Measurements from ENCODE around the gene PLVAP. TPM values are rescaled to one million over a fixed set of nuclear protein-coding genes. Genes with fewer than 3 reads are reported as not detected.

The PLVAP gene
- polyA plus RNA-seq, 1 donor (not counting 4 experiments of a cell fraction or from before 2014, with no cell fraction given): not detected

DNA sequence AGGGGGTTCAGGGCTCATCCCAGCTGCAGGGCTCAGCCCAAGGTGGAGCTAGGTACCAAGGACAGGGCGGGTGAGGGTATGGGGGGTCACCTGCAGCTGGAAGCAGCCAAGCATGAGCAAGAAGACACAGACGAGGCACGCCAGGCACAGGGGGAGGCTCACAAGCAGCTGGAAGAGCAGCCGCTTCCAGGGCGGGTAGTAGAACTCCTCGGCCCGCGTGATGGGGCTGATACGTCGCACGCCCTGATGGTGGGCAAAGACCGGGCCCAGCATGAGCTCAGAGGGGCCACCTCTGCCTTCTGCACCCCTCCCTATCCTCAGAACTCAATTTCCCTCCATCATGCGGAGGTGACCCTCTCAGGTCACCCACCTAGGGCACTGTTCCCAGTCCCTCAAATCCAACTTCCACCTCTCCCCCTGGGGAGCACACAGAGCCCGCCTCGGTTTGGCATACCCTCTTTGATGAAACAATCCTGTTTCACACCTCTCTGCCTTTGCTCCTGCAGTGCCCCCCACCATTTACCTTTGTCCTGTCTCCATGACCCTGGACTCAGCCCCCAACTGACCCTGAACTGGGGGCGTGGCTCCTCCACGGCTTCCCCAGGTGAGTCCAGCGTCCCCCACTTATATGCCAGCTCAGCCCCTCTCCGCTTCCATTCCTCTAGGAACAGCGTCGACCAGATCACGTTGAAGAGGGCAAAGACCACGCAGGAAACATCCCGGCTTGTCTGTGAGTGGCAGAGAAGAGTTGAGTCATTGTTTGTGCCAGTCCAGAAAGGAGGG lies 46.7 kb downstream of the PLVAP start:
- Histone ChIP-seq H3K79me2 (ENCODE audit: control insufficient read depth, insufficient read depth, low read length) (no peaks in the 10 kb centered on the region), H3K27me3 (ENCODE audit: control insufficient read depth, extremely low read depth, insufficient read depth, low read length) (peaks cover 25% of the 10 kb centered on the region), H3K4me1 (ENCODE audit: control insufficient read depth, extremely low read depth, insufficient read depth, low read length) (peaks cover 27% of the 10 kb centered on the region), H4K20me1 (ENCODE audit: control insufficient read depth, extremely low read depth, insufficient read depth, low read length) (no peaks in the 10 kb centered on the region), H3K9me3 (ENCODE audit: control insufficient read depth, low read depth, low read length) (no peaks in the 10 kb centered on the region), H3K36me3 (ENCODE audit: control insufficient read depth in 2 of 2, extremely low read depth in 1 of 2, insufficient read depth in 2 of 2, low read length in 2 of 2) (no peaks in the 10 kb centered on the region), H3K4me2 (ENCODE audit: control insufficient read depth, extremely low read depth, insufficient read depth, low read depth, low read length) (no peak overlapping the region), H2AFZ (ENCODE audit: control insufficient read depth, low read length) (no peak overlapping the region), H3K9me1 (ENCODE audit: control insufficient read depth, extremely low read depth, insufficient read depth, low read length) (no peaks in the 10 kb centered on the region), H3K9ac (ENCODE audit: control insufficient read depth, extremely low read depth, insufficient read depth, low read length) (no peak overlapping the region), H3K27ac (ENCODE audit: control insufficient read depth, insufficient read depth, low read length) (no peak overlapping the region), H3K4me3 (ENCODE audit: control insufficient read depth in 2 of 3, extremely low read depth in 1 of 3, insufficient read depth in 2 of 3, low read depth in 1 of 3, low read length in 3 of 3) (no peak overlapping the region)
- no peak for TF ChIP-seq CTCF (optimal IDR thresholded peaks at IDR 0.05 in 1 of 3, IDR thresholded peaks at IDR 0.05 in 1 of 3, conservative IDR thresholded peaks at IDR 0.05 in 1 of 3; ENCODE audit: extremely low read depth in 1 of 3, insufficient read depth in 2 of 3, low read length in 3 of 3)
- no peak for TF ChIP-seq EZH2 (IDR thresholded peaks at IDR 0.05; ENCODE audit: low read length)
- DNase-seq (ENCODE audit: low read depth, low spot score) (no peak), FAIRE-seq (no peak)
- dilution Hi-C loops (cut with MboI; ENCODE audit: extremely low pct_ligation_motif_present, low sequenced_read_pairs): no loop called here

- Histone ChIP-seq H3K27me3 (ENCODE audit: control insufficient read depth, extremely low read depth, insufficient read depth, low read length) (peaks cover 25% of the 10 kb centered on the region), H3K4me1 (ENCODE audit: control insufficient read depth, extremely low read depth, insufficient read depth, low read length) (peaks cover 20% of the 10 kb centered on the region), H3K4me3 (ENCODE audit: control insufficient read depth in 2 of 3, extremely low read depth in 1 of 3, insufficient read depth in 2 of 3, low read depth in 1 of 3, low read length in 3 of 3) (no peak overlapping the region), H2AFZ (ENCODE audit: control insufficient read depth, low read length) (no peak overlapping the region), H3K27ac (ENCODE audit: control insufficient read depth, insufficient read depth, low read length) (no peak overlapping the region), H3K36me3 (ENCODE audit: control insufficient read depth in 2 of 2, extremely low read depth in 1 of 2, insufficient read depth in 2 of 2, low read length in 2 of 2) (no peaks in the 10 kb centered on the region), H4K20me1 (ENCODE audit: control insufficient read depth, extremely low read depth, insufficient read depth, low read length) (no peaks in the 10 kb centered on the region), H3K9me1 (ENCODE audit: control insufficient read depth, extremely low read depth, insufficient read depth, low read length) (no peaks in the 10 kb centered on the region), H3K9me3 (ENCODE audit: control insufficient read depth, low read depth, low read length) (no peaks in the 10 kb centered on the region), H3K9ac (ENCODE audit: control insufficient read depth, extremely low read depth, insufficient read depth, low read length) (no peak overlapping the region), H3K4me2 (ENCODE audit: control insufficient read depth, extremely low read depth, insufficient read depth, low read depth, low read length) (peak overlapping the region; percentile 31), H3K79me2 (ENCODE audit: control insufficient read depth, insufficient read depth, low read length) (no peaks in the 10 kb centered on the region)
- dilution Hi-C loops (cut with MboI; ENCODE audit: extremely low pct_ligation_motif_present, low sequenced_read_pairs): no loop called here
- TF ChIP-seq EZH2 (IDR thresholded peaks at IDR 0.05; ENCODE audit: low read length) (peak; percentile 80), CTCF (optimal IDR thresholded peaks at IDR 0.05 in 1 of 3, IDR thresholded peaks at IDR 0.05 in 1 of 3, conservative IDR thresholded peaks at IDR 0.05 in 1 of 3; ENCODE audit: extremely low read depth in 1 of 3, insufficient read depth in 2 of 3, low read length in 3 of 3) (no peak)
- DNase-seq (ENCODE audit: low read depth, low spot score): no peak
- no peak for FAIRE-seq
Observed at GRCh38 chr19:17329366-17330261, 47.5 kb downstream of the PLVAP start.

Data from keratinocyte (primary cell).